ENCODE data around the gene ASTN2. TPM values are rescaled to one million over a fixed set of nuclear protein-coding genes. Genes with fewer than 3 reads are reported as not detected.

ASTN2 gene
- total and polyA plus RNA-seq, 2 donors (not counting 3 experiments of a cell fraction or from before 2014, with no cell fraction given): 1.0 to 1.9 TPM

DNA sequence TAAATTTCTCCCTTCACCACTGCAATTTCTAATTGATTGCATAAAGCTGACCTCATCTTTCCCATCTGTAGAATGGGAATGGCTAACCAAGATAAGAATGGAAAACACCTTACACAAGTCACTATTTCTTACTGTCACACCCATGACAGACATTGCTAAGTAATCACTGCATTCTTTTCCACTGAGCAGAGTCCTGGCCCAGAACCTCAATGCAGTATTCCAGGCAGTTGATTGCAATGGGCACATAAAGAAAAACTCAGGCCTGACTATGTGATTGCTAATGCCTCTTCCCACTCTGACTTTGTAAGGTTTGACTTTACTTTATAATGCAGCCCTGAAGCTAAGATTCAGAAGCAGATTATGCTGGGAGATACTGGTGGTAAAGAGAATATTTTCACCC is 698.4 kb downstream of the ASTN2 start:
- no peak overlapping the region for H3K4me2 ChIP-seq (ENCODE audit: insufficient read depth, low read length)
- FAIRE-seq (no peak), DNase-seq (ENCODE audit: low read depth, low spot score) (no peak)
- intact Hi-C loops (cut with micrococcal nuclease) (no loop called here), dilution Hi-C loops (cut with MboI; ENCODE audit: extremely low pct_ligation_motif_present, low sequenced_read_pairs) (no loop called here)
- ChIA-PET POLR2A (no interaction called here), CTCF (no interaction called here)
- no peak overlapping the region for H3K9ac ChIP-seq (replicated peaks; ENCODE audit: extremely low read depth, insufficient read depth, low read length)
- no TSS peak for BruUV-seq (replicated peaks)
- no peaks in the 10 kb centered on the region for H3K36me3 ChIP-seq (ENCODE audit: control insufficient read depth in 2 of 2, extremely low read depth in 1 of 2, insufficient read depth in 2 of 2, low read length in 2 of 2)
- H3K9me3 ChIP-seq (replicated peaks; ENCODE audit: control insufficient read depth, insufficient read depth, low read length): no peaks in the 10 kb centered on the region
- no peaks in the 10 kb centered on the region for H3K4me1 ChIP-seq (ENCODE audit: control insufficient read depth, extremely low read depth, insufficient read depth, low read length)
- TF ChIP-seq EZH2 (IDR thresholded peaks at IDR 0.05; ENCODE audit: borderline replicate concordance, low read depth, low read length, severe bottlenecking) (no peak), GATA2 (IDR thresholded peaks at IDR 0.05; ENCODE audit: insufficient read depth, insufficient read length, low read depth, low read length) (no peak), FOS (IDR thresholded peaks at IDR 0.05; ENCODE audit: borderline replicate concordance, insufficient read depth, low read length) (no peak), JUN (IDR thresholded peaks at IDR 0.05; ENCODE audit: borderline replicate concordance, insufficient read depth, insufficient read length, low read depth) (no peak), POLR2AphosphoS5 (IDR thresholded peaks at IDR 0.05; ENCODE audit: insufficient read depth, low read depth, low read length) (no peak), MYC (IDR thresholded peaks at IDR 0.05; ENCODE audit: low read depth, low read length) (no peak), CTCF (IDR thresholded peaks at IDR 0.05; ENCODE audit: extremely low read depth in 1 of 2, insufficient read depth in 1 of 2, low read depth in 1 of 2, low read length in 2 of 2) (no peak), POLR2A (IDR thresholded peaks at IDR 0.05; ENCODE audit: low read depth, low read length) (no peak)
- TF ChIP-seq, protein P1, sequence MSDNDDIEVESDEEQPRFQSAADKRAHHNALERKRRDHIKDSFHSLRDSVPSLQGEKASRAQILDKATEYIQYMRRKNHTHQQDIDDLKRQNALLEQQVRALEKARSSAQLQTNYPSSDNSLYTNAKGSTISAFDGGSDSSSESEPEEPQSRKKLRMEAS (IDR thresholded peaks at IDR 0.05; ENCODE audit: insufficient read depth, insufficient read length): no peak
- H3K27me3 ChIP-seq (ENCODE audit: control insufficient read depth in 2 of 2, insufficient read depth in 2 of 2, low read length in 2 of 2): no peaks in the 10 kb centered on the region
- H3K9me1 ChIP-seq (replicated peaks; ENCODE audit: control insufficient read depth, extremely low read depth, insufficient read depth, low read length): no peaks in the 10 kb centered on the region
- no peak overlapping the region for H3K27ac ChIP-seq (ENCODE audit: insufficient read depth, low read depth, low read length)
- H4K20me1 ChIP-seq (replicated peaks; ENCODE audit: control insufficient read depth, extremely low read depth, insufficient read depth, low read length): no peaks in the 10 kb centered on the region
- no peak overlapping the region for H2AFZ ChIP-seq (ENCODE audit: low read depth, low read length)
- no peaks in the 10 kb centered on the region for H3K79me2 ChIP-seq (ENCODE audit: control insufficient read depth, insufficient read depth, low read length)
- no peak overlapping the region for H3K4me3 ChIP-seq (replicated peaks in 1 of 3; ENCODE audit: insufficient read depth in 1 of 3, low read depth in 1 of 3, low read length in 3 of 3)

All from endothelial cell of umbilical vein (primary cell).